Calu3 (cell line): ENCODE measurements around the gene WDR35. TPM values are rescaled to one million over a fixed set of nuclear protein-coding genes. Genes with fewer than 3 reads are reported as not detected.

Experiments
- BruUV-seq: library from RNA; stranded (reverse); fragments of 400-500 nt; replicated peaks from 2 replicates; lab custom pipeline; 2021; lab: Mats Ljungman, UMichigan
- CTCF ChIA-PET: fragments of 300-600 bp; sonication (Branson Sonifier 250); formaldehyde crosslinking; loops from one replicate; lab custom pipeline; 2022; ENCODE audit warnings: antibody characterized with exemption; lab: Charles Lee
- DNase-seq: peaks from one replicate; pipeline ENCODE4 v3.0.0; 2022
- H3K27ac Mint-ChIP-seq: one replicate; pipeline ENCODE4 v1.8.0; 2022; ENCODE audit warnings: mixed read lengths; ENCODE audit not compliant: unreplicated experiment
- H3K27me3 Mint-ChIP-seq: one replicate; pipeline ENCODE4 v1.8.0; 2022; ENCODE audit warnings: mixed read lengths; ENCODE audit not compliant: unreplicated experiment
- H3K36me3 Mint-ChIP-seq: one replicate; pipeline ENCODE4 v1.8.0; 2022; ENCODE audit warnings: mild to moderate bottlenecking, moderate library complexity, mixed read lengths; ENCODE audit not compliant: insufficient read depth, unreplicated experiment
- H3K4me1 Mint-ChIP-seq: one replicate; pipeline ENCODE4 v1.8.0; 2022; ENCODE audit warnings: mild to moderate bottlenecking, low read depth, mixed read lengths; ENCODE audit not compliant: unreplicated experiment
- H3K4me3 Mint-ChIP-seq: one replicate; pipeline ENCODE4 v1.8.0; 2022; ENCODE audit warnings: mild to moderate bottlenecking, low read depth, moderate library complexity, mixed read lengths; ENCODE audit not compliant: unreplicated experiment
- H3K9me3 Mint-ChIP-seq: one replicate; pipeline ENCODE4 v1.8.0; 2022; ENCODE audit warnings: low read depth, mixed read lengths; ENCODE audit not compliant: unreplicated experiment
- intact Hi-C: fragments of 100-400 bp; cut with micrococcal nuclease; formaldehyde crosslinking; loops from one replicate; pipeline ENCODE4 v1.10.0; 2022; ENCODE audit not compliant: unreplicated experiment
- total RNA-seq: library from RNA; stranded (reverse); gene quantifications from 2 replicates; pipeline ENCODE4 v1.2.3, GENCODE V29; 2022
- TF ChIP-seq, protein P1 (sequence below): fragments of 200-600 bp; IDR thresholded peaks from one replicate; pipeline ENCODE4 v1.8.0; 2022; ENCODE audit warnings: antibody characterized with exemption; ENCODE audit not compliant: unreplicated experiment

Gene WDR35
- total RNA-seq, 1 experiment from 2014 or later: 9.8 TPM

DNA sequence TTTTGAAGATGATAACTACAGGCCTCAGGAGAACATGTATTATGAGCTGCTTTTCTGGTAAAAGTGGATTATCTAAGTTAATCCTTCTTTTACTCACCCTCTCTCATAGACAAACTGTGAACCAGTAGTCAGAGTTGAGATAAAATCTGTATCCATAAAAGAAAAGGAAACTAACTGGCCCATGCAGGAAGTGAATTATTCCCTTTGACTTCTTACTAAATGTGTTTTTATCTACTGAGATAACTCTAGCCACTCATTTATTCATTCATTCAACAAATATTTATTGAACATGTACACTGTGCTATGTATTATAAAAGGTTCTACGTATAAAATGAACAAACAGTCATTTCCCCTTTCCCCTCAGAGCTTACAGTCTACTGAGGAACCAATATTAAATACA is 10.0 kb downstream of the WDR35 start:
- CTCF ChIA-PET: no interaction called here

DNA sequence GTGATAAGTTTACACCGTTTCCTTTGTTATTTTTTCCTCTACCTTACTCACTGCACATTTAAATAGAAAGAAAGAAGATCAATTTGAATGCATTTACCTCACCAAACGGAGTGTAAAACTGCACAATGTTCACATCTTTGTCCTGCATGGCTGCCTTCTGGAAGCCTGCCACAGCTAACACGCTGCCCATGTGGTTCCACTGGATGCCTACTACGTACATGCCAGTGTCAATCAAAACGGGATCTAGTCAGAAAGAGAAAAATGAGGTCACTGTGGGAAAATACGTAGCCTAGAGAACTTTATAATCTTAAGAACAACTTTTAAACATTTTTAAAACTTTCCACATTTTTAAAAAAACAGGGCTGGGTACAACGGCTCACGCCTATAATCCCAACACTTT is 16.4 kb downstream of the WDR35 start:
- H3K27ac Mint-ChIP-seq: no peak overlapping the region
- no peak overlapping the region for H3K4me3 Mint-ChIP-seq
- DNase-seq: no peak
- H3K4me1 Mint-ChIP-seq: no peaks in the 10 kb centered on the region
- no TSS peak for BruUV-seq
- TF ChIP-seq, protein P1, sequence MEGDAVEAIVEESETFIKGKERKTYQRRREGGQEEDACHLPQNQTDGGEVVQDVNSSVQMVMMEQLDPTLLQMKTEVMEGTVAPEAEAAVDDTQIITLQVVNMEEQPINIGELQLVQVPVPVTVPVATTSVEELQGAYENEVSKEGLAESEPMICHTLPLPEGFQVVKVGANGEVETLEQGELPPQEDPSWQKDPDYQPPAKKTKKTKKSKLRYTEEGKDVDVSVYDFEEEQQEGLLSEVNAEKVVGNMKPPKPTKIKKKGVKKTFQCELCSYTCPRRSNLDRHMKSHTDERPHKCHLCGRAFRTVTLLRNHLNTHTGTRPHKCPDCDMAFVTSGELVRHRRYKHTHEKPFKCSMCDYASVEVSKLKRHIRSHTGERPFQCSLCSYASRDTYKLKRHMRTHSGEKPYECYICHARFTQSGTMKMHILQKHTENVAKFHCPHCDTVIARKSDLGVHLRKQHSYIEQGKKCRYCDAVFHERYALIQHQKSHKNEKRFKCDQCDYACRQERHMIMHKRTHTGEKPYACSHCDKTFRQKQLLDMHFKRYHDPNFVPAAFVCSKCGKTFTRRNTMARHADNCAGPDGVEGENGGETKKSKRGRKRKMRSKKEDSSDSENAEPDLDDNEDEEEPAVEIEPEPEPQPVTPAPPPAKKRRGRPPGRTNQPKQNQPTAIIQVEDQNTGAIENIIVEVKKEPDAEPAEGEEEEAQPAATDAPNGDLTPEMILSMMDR: no peak
- intact Hi-C loops: no loop called here
- no peaks in the 10 kb centered on the region for H3K27me3 Mint-ChIP-seq
- H3K9me3 Mint-ChIP-seq: no peaks in the 10 kb centered on the region
- CTCF ChIA-PET: no interaction called here
- H3K36me3 Mint-ChIP-seq: no peaks in the 10 kb centered on the region

More for the DNA sequence above, 10.0 kb downstream of the WDR35 start:
- peaks cover 7% of the 10 kb centered on the region for H3K4me1 Mint-ChIP-seq
- DNase-seq: no peak
- H3K27ac Mint-ChIP-seq: no peak overlapping the region
- no peaks in the 10 kb centered on the region for H3K9me3 Mint-ChIP-seq
- H3K36me3 Mint-ChIP-seq: peaks cover 11% of the 10 kb centered on the region
- H3K4me3 Mint-ChIP-seq: no peak overlapping the region
- no peaks in the 10 kb centered on the region for H3K27me3 Mint-ChIP-seq
- no TSS peak for BruUV-seq
- TF ChIP-seq, protein P1: no peak
- intact Hi-C loops: no loop called here

DNA sequence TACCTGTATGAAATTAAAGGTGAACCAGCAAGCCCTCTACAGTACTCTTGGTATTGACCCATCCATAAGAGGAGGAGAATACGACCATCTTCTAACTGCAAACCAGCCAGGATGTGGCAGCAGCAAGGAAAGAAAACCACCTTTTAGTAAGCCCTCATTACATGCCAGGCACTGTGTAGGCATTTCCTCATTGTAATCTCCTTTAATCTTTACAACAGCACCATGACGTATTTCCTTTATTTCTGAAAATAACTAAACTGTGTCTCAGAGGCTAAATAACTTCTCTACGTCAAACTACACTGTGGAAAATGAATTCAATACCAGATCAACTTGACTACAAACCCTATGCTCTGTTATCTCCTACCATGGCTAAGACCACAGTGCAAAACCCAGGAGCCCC is 18.2 kb downstream of the WDR35 start:
- Mint-ChIP-seq H3K4me1 (no peaks in the 10 kb centered on the region), H3K36me3 (no peaks in the 10 kb centered on the region), H3K4me3 (no peak overlapping the region), H3K27me3 (no peaks in the 10 kb centered on the region), H3K27ac (no peak overlapping the region), H3K9me3 (no peaks in the 10 kb centered on the region)
- intact Hi-C loops: no loop called here
- no peak for DNase-seq
- no TSS peak for BruUV-seq
- TF ChIP-seq, protein P1: no peak
- CTCF ChIA-PET: no interaction called here

DNA sequence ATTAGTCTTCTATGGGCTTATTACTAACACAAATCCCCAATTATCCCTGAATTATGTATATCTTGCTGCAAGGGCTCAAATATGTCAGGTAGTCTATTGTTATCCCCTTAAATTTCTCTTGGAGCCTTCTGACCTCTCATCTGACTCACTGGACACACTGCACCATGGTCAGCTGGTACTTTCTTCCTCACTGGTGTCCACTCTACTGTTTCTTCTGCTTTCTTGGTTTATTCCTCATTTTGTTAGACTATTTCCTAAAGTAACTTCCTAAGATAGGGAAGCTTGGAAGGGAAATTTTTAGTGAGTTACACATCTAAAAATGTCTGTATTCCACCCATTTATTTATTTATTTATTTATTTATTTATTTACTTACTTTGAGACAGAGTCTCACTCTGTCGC is 26.5 kb downstream of the WDR35 start:
- intact Hi-C loops: loop anchor here (2.0 kb wide), 1 partner anchor 25 kb away; no protein-coding TSS in a partner anchor
- Mint-ChIP-seq H3K36me3 (peaks cover 13% of the 10 kb centered on the region), H3K4me1 (no peaks in the 10 kb centered on the region), H3K9me3 (no peaks in the 10 kb centered on the region), H3K27me3 (no peaks in the 10 kb centered on the region), H3K4me3 (no peak overlapping the region), H3K27ac (no peak overlapping the region)
- CTCF ChIA-PET: no interaction called here
- TF ChIP-seq, protein P1: no peak
- no TSS peak for BruUV-seq
- no peak for DNase-seq
